ENCODE results near the gene CAB39. TPM values are rescaled to one million over a fixed set of nuclear protein-coding genes. Genes with fewer than 3 reads are reported as not detected.

Gene CAB39
- total and polyA plus RNA-seq, 2 donors (not counting 3 experiments of a cell fraction or from before 2014, with no cell fraction given), result 25.7 to 53.7 TPM

DNA sequence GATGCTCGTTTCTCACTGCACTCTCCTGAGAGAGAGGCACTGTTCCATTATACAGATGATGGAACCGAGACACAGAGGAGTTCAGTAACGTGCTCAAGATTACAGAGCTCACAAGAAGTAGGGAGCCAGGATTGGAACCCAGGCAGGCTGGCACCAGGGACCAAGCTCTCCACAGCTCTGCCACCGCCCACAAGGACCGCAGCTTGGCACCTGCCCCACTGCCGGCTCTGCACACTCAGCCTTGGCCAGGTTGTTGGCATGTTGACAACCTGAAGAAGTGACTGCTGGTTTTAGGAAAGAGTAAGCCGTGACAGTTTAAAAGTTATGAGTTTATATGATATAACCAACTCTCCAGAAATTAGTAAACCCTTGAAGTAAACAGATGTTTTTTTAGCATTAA, 104.1 kb downstream of the CAB39 start:
- Histone ChIP-seq H3K9me1 (replicated peaks; ENCODE audit: control insufficient read depth, extremely low read depth, insufficient read depth, low read length) (no peaks in the 10 kb centered on the region), H2AFZ (ENCODE audit: low read depth, low read length) (no peak overlapping the region), H4K20me1 (replicated peaks; ENCODE audit: control insufficient read depth, extremely low read depth, insufficient read depth, low read length) (no peaks in the 10 kb centered on the region), H3K4me1 (ENCODE audit: control insufficient read depth, extremely low read depth, insufficient read depth, low read length) (no peaks in the 10 kb centered on the region), H3K9me3 (replicated peaks; ENCODE audit: control insufficient read depth, insufficient read depth, low read length) (no peaks in the 10 kb centered on the region), H3K4me2 (ENCODE audit: insufficient read depth, low read length) (no peak overlapping the region), H3K4me3 (replicated peaks in 1 of 3; ENCODE audit: insufficient read depth in 1 of 3, low read depth in 1 of 3, low read length in 3 of 3) (no peak overlapping the region), H3K9ac (replicated peaks; ENCODE audit: extremely low read depth, insufficient read depth, low read length) (no peak overlapping the region), H3K27ac (ENCODE audit: insufficient read depth, low read depth, low read length) (no peak overlapping the region), H3K36me3 (ENCODE audit: control insufficient read depth in 2 of 2, extremely low read depth in 1 of 2, insufficient read depth in 2 of 2, low read length in 2 of 2) (peaks cover 15 to 30% of the 10 kb centered on the region in 2 experiments), H3K27me3 (ENCODE audit: control insufficient read depth in 2 of 2, insufficient read depth in 2 of 2, low read length in 2 of 2) (no peaks in the 10 kb centered on the region), H3K79me2 (ENCODE audit: control insufficient read depth, insufficient read depth, low read length) (no peaks in the 10 kb centered on the region)
- CTCF ChIA-PET, result interaction anchor here (1.1 to 1.8 kb wide), 3 partner anchors 8 to 171 kb away, joined by 4 to 7 read pairs (median 4); no protein-coding TSS in a partner anchor
- POLR2A ChIA-PET, result no interaction called here
- no peak for FAIRE-seq
- dilution Hi-C loops (cut with MboI; ENCODE audit: extremely low pct_ligation_motif_present, low sequenced_read_pairs) (no loop called here), intact Hi-C loops (cut with micrococcal nuclease) (no loop called here)
- BruUV-seq (replicated peaks), result no TSS peak
- no peak for DNase-seq (ENCODE audit: low read depth, low spot score)
- TF ChIP-seq FOS (IDR thresholded peaks at IDR 0.05; ENCODE audit: borderline replicate concordance, insufficient read depth, low read length), result no peak
- no peak for TF ChIP-seq POLR2AphosphoS5 (IDR thresholded peaks at IDR 0.05; ENCODE audit: insufficient read depth, low read depth, low read length)
- no peak for TF ChIP-seq EZH2 (IDR thresholded peaks at IDR 0.05; ENCODE audit: borderline replicate concordance, low read depth, low read length, severe bottlenecking)
- no peak for TF ChIP-seq GATA2 (IDR thresholded peaks at IDR 0.05; ENCODE audit: insufficient read depth, insufficient read length, low read depth, low read length)
- TF ChIP-seq POLR2A (IDR thresholded peaks at IDR 0.05; ENCODE audit: low read depth, low read length), result no peak

- H3K9me1 ChIP-seq (replicated peaks; ENCODE audit: control insufficient read depth, extremely low read depth, insufficient read depth, low read length), result no peaks in the 10 kb centered on the region
- H3K4me3 ChIP-seq (replicated peaks in 1 of 3; ENCODE audit: insufficient read depth in 1 of 3, low read depth in 1 of 3, low read length in 3 of 3), result no peak overlapping the region
- TF ChIP-seq, protein P1, sequence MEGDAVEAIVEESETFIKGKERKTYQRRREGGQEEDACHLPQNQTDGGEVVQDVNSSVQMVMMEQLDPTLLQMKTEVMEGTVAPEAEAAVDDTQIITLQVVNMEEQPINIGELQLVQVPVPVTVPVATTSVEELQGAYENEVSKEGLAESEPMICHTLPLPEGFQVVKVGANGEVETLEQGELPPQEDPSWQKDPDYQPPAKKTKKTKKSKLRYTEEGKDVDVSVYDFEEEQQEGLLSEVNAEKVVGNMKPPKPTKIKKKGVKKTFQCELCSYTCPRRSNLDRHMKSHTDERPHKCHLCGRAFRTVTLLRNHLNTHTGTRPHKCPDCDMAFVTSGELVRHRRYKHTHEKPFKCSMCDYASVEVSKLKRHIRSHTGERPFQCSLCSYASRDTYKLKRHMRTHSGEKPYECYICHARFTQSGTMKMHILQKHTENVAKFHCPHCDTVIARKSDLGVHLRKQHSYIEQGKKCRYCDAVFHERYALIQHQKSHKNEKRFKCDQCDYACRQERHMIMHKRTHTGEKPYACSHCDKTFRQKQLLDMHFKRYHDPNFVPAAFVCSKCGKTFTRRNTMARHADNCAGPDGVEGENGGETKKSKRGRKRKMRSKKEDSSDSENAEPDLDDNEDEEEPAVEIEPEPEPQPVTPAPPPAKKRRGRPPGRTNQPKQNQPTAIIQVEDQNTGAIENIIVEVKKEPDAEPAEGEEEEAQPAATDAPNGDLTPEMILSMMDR (IDR thresholded peaks at IDR 0.05; ENCODE audit: extremely low read depth in 1 of 2, insufficient read depth in 1 of 2, low read depth in 1 of 2, low read length in 2 of 2), result no peak
- TF ChIP-seq JUN (IDR thresholded peaks at IDR 0.05; ENCODE audit: borderline replicate concordance, insufficient read depth, insufficient read length, low read depth), result no peak
- TF ChIP-seq MYC (IDR thresholded peaks at IDR 0.05; ENCODE audit: low read depth, low read length), result no peak
- TF ChIP-seq POLR2AphosphoS5 (IDR thresholded peaks at IDR 0.05; ENCODE audit: insufficient read depth, low read depth, low read length), result no peak
- TF ChIP-seq MAX (IDR thresholded peaks at IDR 0.05; ENCODE audit: insufficient read depth, insufficient read length), result no peak
- TF ChIP-seq FOS (IDR thresholded peaks at IDR 0.05; ENCODE audit: borderline replicate concordance, insufficient read depth, low read length), result no peak
- no peak for TF ChIP-seq POLR2A (IDR thresholded peaks at IDR 0.05; ENCODE audit: low read depth, low read length)
- TF ChIP-seq GATA2 (IDR thresholded peaks at IDR 0.05; ENCODE audit: insufficient read depth, insufficient read length, low read depth, low read length), result no peak
- no peak for TF ChIP-seq EZH2 (IDR thresholded peaks at IDR 0.05; ENCODE audit: borderline replicate concordance, low read depth, low read length, severe bottlenecking)
- ChIA-PET POLR2A (no interaction called here), CTCF (interaction anchor here (1.3 kb wide), 1 partner anchor 168 kb away, joined by 3 read pairs; no protein-coding TSS in a partner anchor)
- H2AFZ ChIP-seq (ENCODE audit: low read depth, low read length), result no peak overlapping the region
- peaks cover 9 to 24% of the 10 kb centered on the region in 2 experiments for H3K36me3 ChIP-seq (ENCODE audit: control insufficient read depth in 2 of 2, extremely low read depth in 1 of 2, insufficient read depth in 2 of 2, low read length in 2 of 2)
- H3K9me3 ChIP-seq (replicated peaks; ENCODE audit: control insufficient read depth, insufficient read depth, low read length), result no peaks in the 10 kb centered on the region
- DNase-seq (ENCODE audit: low read depth, low spot score), result no peak
- H3K27ac ChIP-seq (ENCODE audit: insufficient read depth, low read depth, low read length), result no peak overlapping the region
- H3K4me1 ChIP-seq (ENCODE audit: control insufficient read depth, extremely low read depth, insufficient read depth, low read length), result no peaks in the 10 kb centered on the region
- no peaks in the 10 kb centered on the region for H4K20me1 ChIP-seq (replicated peaks; ENCODE audit: control insufficient read depth, extremely low read depth, insufficient read depth, low read length)
- H3K4me2 ChIP-seq (ENCODE audit: insufficient read depth, low read length), result no peak overlapping the region
- FAIRE-seq, result no peak
- intact Hi-C loops (cut with micrococcal nuclease), result no loop called here
- H3K27me3 ChIP-seq (ENCODE audit: control insufficient read depth in 2 of 2, insufficient read depth in 2 of 2, low read length in 2 of 2), result no peaks in the 10 kb centered on the region
- no peak overlapping the region for H3K9ac ChIP-seq (replicated peaks; ENCODE audit: extremely low read depth, insufficient read depth, low read length)
- no TSS peak for BruUV-seq (replicated peaks)
- no peaks in the 10 kb centered on the region for H3K79me2 ChIP-seq (ENCODE audit: control insufficient read depth, insufficient read depth, low read length)
- dilution Hi-C loops (cut with MboI; ENCODE audit: extremely low pct_ligation_motif_present, low sequenced_read_pairs), result no loop called here
Observed at GRCh38 chr2:230819433-230819832, 106.8 kb downstream of the CAB39 start.

Data from endothelial cell of umbilical vein (primary cell).